IPS DF 6.9 (cell line): ENCODE results near the gene TCTA.
"Not testable (repeated sequence)": the region's sequence is repeated elsewhere in the genome, so short reads cannot be mapped to it uniquely, and the experiment has no call there.

ENCODE experiments used
- DNase-seq: peaks from one replicate; pipeline ENCODE4 v3.0.0-alpha.2; 2013; ENCODE audit warnings: low read depth, low spot score
- H3K27ac ChIP-seq: one replicate; pipeline ENCODE4 v1.5.1; 2013; ENCODE audit warnings: low read length, control low read depth
- H3K27me3 ChIP-seq: 2 replicates; pipeline ENCODE4 v1.6.1; 2013; ENCODE audit warnings: mild to moderate bottlenecking, low read length; ENCODE audit not compliant: control insufficient read depth, insufficient read depth
- H3K36me3 ChIP-seq: 2 replicates; pipeline ENCODE4 v1.6.1; 2013; ENCODE audit warnings: low read length; ENCODE audit not compliant: control insufficient read depth, insufficient read depth
- H3K4me1 ChIP-seq: 2 replicates; pipeline ENCODE4 v1.6.1; 2013; ENCODE audit warnings: low read length; ENCODE audit not compliant: control insufficient read depth, insufficient read depth
- H3K4me3 ChIP-seq: 2 replicates; pipeline ENCODE4 v1.5.1; 2013; ENCODE audit warnings: mild to moderate bottlenecking, low read length
- H3K9me3 ChIP-seq: 2 replicates; pipeline ENCODE4 v1.6.1; 2013; ENCODE audit warnings: low read length, inconsistent platforms; ENCODE audit not compliant: control insufficient read depth, insufficient read depth
- WGBS: extraction: QIAGEN DNeasy Blood & Tissue Kit; methylation state at CpG from one replicate; pipeline ENCODE4 v1.1.7; 2013; ENCODE audit warnings: mixed read lengths, missing lambda C conversion rate; ENCODE audit not compliant: insufficient read length, insufficient coverage; 5-methylcytosine and 5-hydroxymethylcytosine counted together

The TCTA gene

GRCh38 chr3:49388289-49388820, 23.9 kb upstream of the TCTA start:
- Histone ChIP-seq H3K4me3 (no peak overlapping the region), H3K4me1 (no peaks in the 10 kb centered on the region), H3K9me3 (no peaks in the 10 kb centered on the region), H3K27ac (no peak overlapping the region), H3K36me3 (no peaks in the 10 kb centered on the region), H3K27me3 (no peaks in the 10 kb centered on the region)
- no CpG with 5 or more reads among the region's 1 CpG for WGBS
- no peak for DNase-seq

- WGBS, result no CpG with 5 or more reads among the region's 6 CpGs
- H3K27ac ChIP-seq, result no peak overlapping the region
- H3K36me3 ChIP-seq, result no peaks in the 10 kb centered on the region
- no peaks in the 10 kb centered on the region for H3K4me1 ChIP-seq
- H3K9me3 ChIP-seq, result no peaks in the 10 kb centered on the region
- no peaks in the 10 kb centered on the region for H3K27me3 ChIP-seq
- DNase-seq, result no peak
- H3K4me3 ChIP-seq, result no peak overlapping the region
Measured at GRCh38 chr3:49389297-49389696, 22.9 kb upstream of the TCTA start.

DNA sequence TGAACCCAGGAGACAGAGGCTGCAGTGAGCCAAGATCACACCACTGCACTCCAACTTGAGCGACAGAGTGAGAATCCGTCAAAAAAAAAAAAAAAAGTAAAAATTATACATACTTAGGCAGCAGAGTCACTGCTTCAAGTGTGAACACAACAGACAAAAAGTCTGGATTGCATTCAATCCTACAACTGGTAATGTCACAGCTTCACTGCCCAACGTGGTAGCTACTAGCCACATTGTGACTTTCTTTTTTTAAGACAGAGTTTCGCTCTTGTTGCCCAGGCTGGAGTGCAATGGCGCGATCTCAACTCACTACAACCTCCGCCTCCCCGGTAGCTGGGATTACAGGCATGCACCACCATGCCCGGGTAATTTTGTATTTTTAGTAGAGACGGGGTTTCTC, 20.9 kb upstream of the TCTA start:
- H3K4me1 ChIP-seq, H3K4me3 ChIP-seq, H3K36me3 ChIP-seq, H3K27me3 ChIP-seq, H3K27ac ChIP-seq, H3K9me3 ChIP-seq, DNase-seq: not testable (repeated sequence)
- WGBS, result no CpG with 5 or more reads among the region's 10 CpGs

GRCh38 chr3:49397470-49397869, 14.8 kb upstream of the TCTA start:
- H3K4me3 ChIP-seq, result no peak overlapping the region
- no peaks in the 10 kb centered on the region for H3K9me3 ChIP-seq
- no peaks in the 10 kb centered on the region for H3K4me1 ChIP-seq
- no peaks in the 10 kb centered on the region for H3K27me3 ChIP-seq
- H3K36me3 ChIP-seq, result no peaks in the 10 kb centered on the region
- DNase-seq, result no peak
- no peak overlapping the region for H3K27ac ChIP-seq
- WGBS, result 100% methylated on average over 1 of the region's 4 CpGs

GRCh38 chr3:49399461-49399860, 12.8 kb upstream of the TCTA start:
- Histone ChIP-seq H3K4me1 (no peaks in the 10 kb centered on the region), H3K27ac (no peak overlapping the region), H3K27me3 (no peaks in the 10 kb centered on the region), H3K36me3 (no peaks in the 10 kb centered on the region), H3K9me3 (no peaks in the 10 kb centered on the region), H3K4me3 (no peak overlapping the region)
- WGBS, result no CpG with 5 or more reads among the region's 3 CpGs
- DNase-seq, result no peak

DNA sequence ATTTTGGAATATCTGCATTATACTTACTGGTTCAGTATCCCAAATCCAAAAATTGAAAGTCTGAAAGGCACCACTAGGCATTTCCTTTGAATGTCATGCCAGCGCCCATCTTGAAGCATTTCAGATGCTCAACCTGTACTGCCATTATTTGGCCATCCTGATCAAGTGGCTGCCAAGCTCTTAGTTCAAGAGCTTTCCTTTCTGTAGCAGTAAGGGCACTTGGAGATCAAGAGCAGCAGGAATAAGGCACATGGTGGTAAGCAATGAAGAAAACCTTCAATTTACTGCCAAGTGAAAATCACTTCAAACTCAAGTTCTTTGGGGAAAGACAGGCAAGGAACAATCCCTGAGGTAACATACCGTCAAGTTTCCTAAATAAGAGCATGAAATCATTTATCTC, 10.5 kb upstream of the TCTA start:
- Histone ChIP-seq H3K27me3 (no peaks in the 10 kb centered on the region), H3K4me1 (no peaks in the 10 kb centered on the region), H3K36me3 (no peaks in the 10 kb centered on the region), H3K4me3 (no peak overlapping the region), H3K27ac (no peak overlapping the region), H3K9me3 (no peaks in the 10 kb centered on the region)
- WGBS, result no CpG with 5 or more reads among the region's 2 CpGs
- DNase-seq, result no peak

DNA sequence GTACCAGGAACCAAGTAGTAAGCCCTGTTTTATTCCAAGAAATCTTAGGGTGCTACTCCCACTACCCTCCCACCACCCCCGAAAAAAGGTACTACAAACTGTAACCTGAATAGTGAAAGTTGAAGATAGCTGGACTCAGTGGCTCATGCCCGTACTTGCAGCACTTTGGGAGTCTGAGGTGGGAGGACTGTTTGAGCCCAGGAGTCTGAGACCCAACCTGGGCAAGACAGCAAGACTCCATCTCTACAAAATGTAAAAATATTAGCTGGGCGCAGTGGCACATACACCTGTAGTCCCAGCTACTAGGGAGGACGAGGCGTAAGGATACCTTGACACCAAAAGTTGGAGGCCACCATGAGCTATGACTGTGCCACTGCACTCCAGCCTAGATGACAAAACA, 8.3 kb upstream of the TCTA start:
- H3K4me1 ChIP-seq, result no peaks in the 10 kb centered on the region
- no peak overlapping the region for H3K27ac ChIP-seq
- no peak overlapping the region for H3K4me3 ChIP-seq
- no peaks in the 10 kb centered on the region for H3K36me3 ChIP-seq
- no CpG with 5 or more reads among the region's 5 CpGs for WGBS
- H3K27me3 ChIP-seq, result no peaks in the 10 kb centered on the region
- DNase-seq, result no peak
- no peaks in the 10 kb centered on the region for H3K9me3 ChIP-seq

- WGBS, result no CpG with 5 or more reads among the region's 9 CpGs
- not testable (repeated sequence) for DNase-seq
Measured at GRCh38 chr3:49405570-49405969, 6.7 kb upstream of the TCTA start.

GRCh38 chr3:49406571-49407565, 5.4 kb upstream of the TCTA start:
- no peak for DNase-seq
- Histone ChIP-seq H3K9me3 (no peaks in the 10 kb centered on the region), H3K36me3 (no peaks in the 10 kb centered on the region), H3K27ac (no peak overlapping the region), H3K4me3 (no peak overlapping the region), H3K4me1 (no peaks in the 10 kb centered on the region), H3K27me3 (no peaks in the 10 kb centered on the region)
- no CpG with 5 or more reads among the region's 17 CpGs for WGBS

More at GRCh38 chr3:49405570-49405969, 6.7 kb upstream of the TCTA start:
- H3K4me1 ChIP-seq, H3K36me3 ChIP-seq, H3K27me3 ChIP-seq, H3K9me3 ChIP-seq, H3K27ac ChIP-seq, H3K4me3 ChIP-seq: not testable (repeated sequence)

GRCh38 chr3:49410066-49410845, 2.0 kb upstream of the TCTA start:
- WGBS, result no CpG with 5 or more reads among the region's 4 CpGs
- Histone ChIP-seq H3K9me3 (no peaks in the 10 kb centered on the region), H3K36me3 (no peaks in the 10 kb centered on the region), H3K4me3 (no peak overlapping the region; the same call in 1 of the 2 replicates), H3K4me1 (no peaks in the 10 kb centered on the region), H3K27me3 (no peaks in the 10 kb centered on the region), H3K27ac (no peak overlapping the region)
- DNase-seq, result no peak
